Brain microvascular endothelial cell (primary cell): ENCODE data around the gene ERBB4.

Experiments used
- DNase-seq: peaks from one replicate; pipeline ENCODE4 v3.0.0-alpha.2; 2020
- H3K27ac ChIP-seq: fragments of 250-450 bp; sonication (Bioruptor Pico); 2 replicates; pipeline ENCODE4 v1.5.1; 2020; ENCODE audit warnings: mild to moderate bottlenecking, moderate library complexity
- H3K27me3 ChIP-seq: fragments of 250-450 bp; sonication (Bioruptor Pico); replicated peaks from 2 replicates; pipeline ENCODE4 v1.5.1; 2020; ENCODE audit warnings: mild to moderate bottlenecking
- H3K36me3 ChIP-seq: fragments of 250-450 bp; sonication (Bioruptor Pico); replicated peaks from 2 replicates; pipeline ENCODE4 v1.5.1; 2020; ENCODE audit warnings: mild to moderate bottlenecking
- H3K4me3 ChIP-seq: 2 replicates; pipeline ENCODE4 v1.5.1; 2011; ENCODE audit warnings: low read depth, mild to moderate bottlenecking, control low read depth, low read length, moderate library complexity
- in situ Hi-C: cut with HindIII; loops from 2 replicates; pipeline ENCODE4 v1.10.0; 2017; ENCODE audit warnings: low sequenced_read_pairs, low pct_ligation_motif_present
- TF ChIP-seq, protein P1 (sequence below): IDR thresholded peaks from 2 replicates; pipeline ENCODE4 v1.5.1; 2011; ENCODE audit warnings: low read depth, mild to moderate bottlenecking, moderate library complexity, low read length, control low read depth, inconsistent platforms; ENCODE audit errors: missing control alignments

Gene ERBB4

DNA sequence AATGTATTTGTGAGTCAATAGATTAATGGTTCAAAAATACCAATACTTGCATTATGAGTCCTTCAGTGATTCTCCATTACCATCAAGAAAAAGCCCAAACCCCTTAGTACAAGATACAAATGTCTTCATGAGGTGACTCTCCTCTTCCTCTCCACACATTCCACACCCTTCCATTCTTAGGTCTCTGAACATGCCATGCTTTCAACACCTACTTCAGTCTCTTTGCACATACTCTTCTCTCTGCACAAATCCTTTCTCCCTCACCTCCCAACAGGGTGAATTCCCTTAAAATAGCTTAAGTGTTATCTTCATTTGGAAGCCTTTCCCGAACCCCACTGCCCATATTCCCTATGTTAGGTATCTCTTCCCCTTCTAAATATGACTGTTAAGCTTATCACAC is 131.9 kb downstream of the ERBB4 start:
- Histone ChIP-seq H3K4me3 (no peak overlapping the region), H3K27me3 (no peaks in the 10 kb centered on the region), H3K27ac (no peak overlapping the region), H3K36me3 (no peaks in the 10 kb centered on the region)
- no peak for DNase-seq
- in situ Hi-C loops: no loop called here
- TF ChIP-seq, protein P1, sequence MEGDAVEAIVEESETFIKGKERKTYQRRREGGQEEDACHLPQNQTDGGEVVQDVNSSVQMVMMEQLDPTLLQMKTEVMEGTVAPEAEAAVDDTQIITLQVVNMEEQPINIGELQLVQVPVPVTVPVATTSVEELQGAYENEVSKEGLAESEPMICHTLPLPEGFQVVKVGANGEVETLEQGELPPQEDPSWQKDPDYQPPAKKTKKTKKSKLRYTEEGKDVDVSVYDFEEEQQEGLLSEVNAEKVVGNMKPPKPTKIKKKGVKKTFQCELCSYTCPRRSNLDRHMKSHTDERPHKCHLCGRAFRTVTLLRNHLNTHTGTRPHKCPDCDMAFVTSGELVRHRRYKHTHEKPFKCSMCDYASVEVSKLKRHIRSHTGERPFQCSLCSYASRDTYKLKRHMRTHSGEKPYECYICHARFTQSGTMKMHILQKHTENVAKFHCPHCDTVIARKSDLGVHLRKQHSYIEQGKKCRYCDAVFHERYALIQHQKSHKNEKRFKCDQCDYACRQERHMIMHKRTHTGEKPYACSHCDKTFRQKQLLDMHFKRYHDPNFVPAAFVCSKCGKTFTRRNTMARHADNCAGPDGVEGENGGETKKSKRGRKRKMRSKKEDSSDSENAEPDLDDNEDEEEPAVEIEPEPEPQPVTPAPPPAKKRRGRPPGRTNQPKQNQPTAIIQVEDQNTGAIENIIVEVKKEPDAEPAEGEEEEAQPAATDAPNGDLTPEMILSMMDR: no peak

DNA sequence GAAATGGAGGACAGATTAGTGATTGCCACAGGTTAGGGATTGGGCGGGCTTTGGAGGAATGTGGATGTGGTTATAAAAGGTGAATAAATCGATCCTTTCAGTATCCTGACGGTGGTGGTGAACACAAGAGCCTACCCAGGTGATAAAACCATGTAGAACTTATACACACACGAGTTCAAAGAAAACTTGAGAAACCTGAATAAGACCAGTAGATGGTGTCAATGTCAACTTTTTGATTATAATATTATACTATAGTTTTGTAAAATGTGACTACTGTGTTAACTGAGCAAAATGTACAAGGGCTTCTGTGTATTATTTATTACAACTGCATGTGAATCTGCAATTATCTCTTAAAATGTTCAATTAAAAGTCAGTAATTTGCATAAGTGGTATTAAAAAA is 136.3 kb downstream of the ERBB4 start:
- in situ Hi-C loops: no loop called here
- no peak overlapping the region for H3K4me3 ChIP-seq
- TF ChIP-seq, protein P1: no peak
- no peak for DNase-seq
- H3K36me3 ChIP-seq: no peaks in the 10 kb centered on the region
- H3K27ac ChIP-seq: no peak overlapping the region
- H3K27me3 ChIP-seq: no peaks in the 10 kb centered on the region

GRCh38 chr2:212398316-212398715 is 140.3 kb downstream of the ERBB4 start:
- Histone ChIP-seq H3K27me3 (no peaks in the 10 kb centered on the region), H3K4me3 (no peak overlapping the region), H3K27ac (no peak overlapping the region), H3K36me3 (no peaks in the 10 kb centered on the region)
- DNase-seq: no peak
- in situ Hi-C loops: no loop called here
- TF ChIP-seq, protein P1: no peak

- in situ Hi-C loops: no loop called here
- Histone ChIP-seq H3K27me3 (no peaks in the 10 kb centered on the region), H3K4me3 (no peak overlapping the region), H3K36me3 (no peaks in the 10 kb centered on the region), H3K27ac (no peak overlapping the region)
- no peak for DNase-seq
- TF ChIP-seq, protein P1: no peak
Measured at GRCh38 chr2:212392544-212392943, 146.1 kb downstream of the ERBB4 start.

DNA sequence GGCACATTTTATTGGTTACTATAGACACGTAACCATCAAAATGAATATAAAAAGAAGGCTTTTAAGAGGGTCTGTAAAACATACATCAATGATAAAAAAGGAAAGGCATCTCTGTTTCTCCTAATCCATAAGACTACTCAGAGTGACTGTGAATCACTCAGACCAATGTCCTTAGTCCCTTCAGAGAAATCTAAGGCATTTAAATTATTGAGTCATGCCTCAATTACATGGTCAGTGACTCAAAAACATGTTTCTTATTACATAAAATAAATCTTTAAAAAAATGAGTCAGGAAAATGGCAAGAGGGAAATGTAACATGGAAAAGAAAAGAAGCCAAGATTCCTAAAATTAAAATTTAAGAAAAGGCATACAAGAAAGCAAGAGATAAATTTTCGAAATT is 146.6 kb downstream of the ERBB4 start:
- no peak overlapping the region for H3K27ac ChIP-seq
- no peak overlapping the region for H3K4me3 ChIP-seq
- no peak for DNase-seq
- no peaks in the 10 kb centered on the region for H3K36me3 ChIP-seq
- in situ Hi-C loops: no loop called here
- TF ChIP-seq, protein P1: no peak
- H3K27me3 ChIP-seq: no peaks in the 10 kb centered on the region

GRCh38 chr2:212387146-212387545 is 151.5 kb downstream of the ERBB4 start:
- no peak overlapping the region for H3K27ac ChIP-seq
- no peaks in the 10 kb centered on the region for H3K36me3 ChIP-seq
- TF ChIP-seq, protein P1: no peak
- H3K27me3 ChIP-seq: no peaks in the 10 kb centered on the region
- no peak overlapping the region for H3K4me3 ChIP-seq
- no peak for DNase-seq
- in situ Hi-C loops: no loop called here
